SJSA1 (cell line): ENCODE data around the gene EPN3. TPM values are rescaled to one million over a fixed set of nuclear protein-coding genes. Genes with fewer than 3 reads are reported as not detected.

Experiments
- DNase-seq, 2 experiments: peaks; one replicate each; pipeline ENCODE4 v3.0.0-alpha.2; 2015 to 2020; ENCODE audit warnings: low spot score in 2 of 2, low read depth in 1 of 2
- H3K27ac ChIP-seq: fragments of 250-450 bp; sonication (Bioruptor Pico); 2 replicates; pipeline ENCODE4 v1.5.1; 2020; ENCODE audit warnings: mild to moderate bottlenecking, moderate library complexity
- H3K27me3 ChIP-seq: fragments of 250-450 bp; sonication (Bioruptor Pico); replicated peaks from 2 replicates; pipeline ENCODE4 v1.5.1; 2020; ENCODE audit warnings: mild to moderate bottlenecking, moderate library complexity
- H3K36me3 ChIP-seq: fragments of 250-450 bp; sonication (Bioruptor Pico); 2 replicates; pipeline ENCODE4 v1.5.1; 2020; ENCODE audit warnings: mild to moderate bottlenecking
- H3K4me1 ChIP-seq: fragments of 250-450 bp; sonication (Bioruptor Pico); replicated peaks from 2 replicates; pipeline ENCODE4 v1.6.1; 2021; ENCODE audit warnings: mild to moderate bottlenecking
- H3K4me3 ChIP-seq: fragments of 250-450 bp; sonication (Bioruptor Pico); 2 replicates; pipeline ENCODE4 v1.5.1; 2020; ENCODE audit warnings: mild to moderate bottlenecking
- H3K9me3 ChIP-seq: fragments of 250-450 bp; sonication (Bioruptor Pico); replicated peaks from 2 replicates; pipeline ENCODE4 v1.5.1; 2020; ENCODE audit warnings: mild to moderate bottlenecking
- total RNA-seq: library from RNA; depleted of rRNA; stranded (reverse); fragments of >200 nt; shearing (Covaris generic); gene quantifications from 2 replicates; pipeline ENCODE4 v1.2.3, GENCODE V29; 2014

EPN3 gene
- total RNA-seq, 1 experiment from 2014 or later: 0.03 TPM

DNA sequence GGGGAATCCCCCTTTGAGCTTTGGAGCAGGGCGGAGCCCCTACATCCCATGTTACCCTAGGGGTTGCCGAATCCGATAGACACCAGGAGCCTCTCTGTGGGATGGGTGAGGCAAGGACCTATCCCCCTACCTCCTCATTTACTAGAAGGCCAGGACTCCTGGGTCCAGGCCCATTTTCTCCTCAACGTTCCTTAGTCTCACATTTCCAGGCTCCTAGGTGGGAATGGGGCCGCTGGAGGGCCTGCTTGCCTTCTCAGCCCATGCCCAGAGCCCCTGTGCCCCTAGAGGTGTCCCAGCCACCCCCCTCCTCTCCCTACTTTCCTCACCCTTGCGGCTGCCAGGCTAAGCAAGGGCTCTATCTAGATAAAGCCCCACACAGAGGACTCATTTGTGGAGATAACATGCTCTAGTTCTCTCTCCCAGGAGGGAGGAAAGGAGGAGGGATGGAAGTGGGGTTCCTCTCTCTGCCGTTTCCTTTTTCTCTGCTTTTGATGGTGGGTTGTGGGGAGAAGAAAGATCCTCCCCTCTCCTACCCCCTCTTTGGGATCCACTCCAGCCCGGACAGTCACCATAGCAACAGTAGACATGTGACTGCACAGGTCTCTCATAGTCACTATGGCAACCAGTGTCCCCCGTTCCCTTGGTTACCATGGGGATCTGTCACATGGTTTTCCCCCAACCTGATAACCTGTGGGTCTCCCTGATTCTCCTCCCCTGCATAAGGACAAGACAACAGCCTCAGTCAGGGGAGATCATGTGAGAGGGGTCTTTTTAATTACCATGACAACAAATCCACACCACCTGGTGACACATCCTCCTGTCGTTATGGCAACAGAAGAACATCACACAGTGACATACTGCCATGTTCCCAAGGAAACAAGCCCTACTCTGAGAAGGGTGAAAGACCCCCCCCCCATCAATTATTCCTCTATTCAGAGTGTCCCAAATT, 33.1 kb downstream of the EPN3 start:
- Histone ChIP-seq H3K36me3 (no peaks in the 10 kb centered on the region), H3K4me1 (peaks cover 6% of the 10 kb centered on the region), H3K27ac (no peak overlapping the region), H3K27me3 (peaks cover 71% of the 10 kb centered on the region), H3K4me3 (no peak overlapping the region), H3K9me3 (peaks cover 3% of the 10 kb centered on the region; the same call in 1 of the 2 replicates)
- no peak for DNase-seq

GRCh38 chr17:50566886-50567285, 34.4 kb downstream of the EPN3 start:
- DNase-seq: no peak
- H3K4me1 ChIP-seq: no peaks in the 10 kb centered on the region
- no peak overlapping the region for H3K4me3 ChIP-seq
- H3K36me3 ChIP-seq: no peaks in the 10 kb centered on the region
- peaks cover 64% of the 10 kb centered on the region for H3K27me3 ChIP-seq
- H3K27ac ChIP-seq: no peak overlapping the region
- no peaks in the 10 kb centered on the region; the same call in 1 of the 2 replicates for H3K9me3 ChIP-seq

DNA sequence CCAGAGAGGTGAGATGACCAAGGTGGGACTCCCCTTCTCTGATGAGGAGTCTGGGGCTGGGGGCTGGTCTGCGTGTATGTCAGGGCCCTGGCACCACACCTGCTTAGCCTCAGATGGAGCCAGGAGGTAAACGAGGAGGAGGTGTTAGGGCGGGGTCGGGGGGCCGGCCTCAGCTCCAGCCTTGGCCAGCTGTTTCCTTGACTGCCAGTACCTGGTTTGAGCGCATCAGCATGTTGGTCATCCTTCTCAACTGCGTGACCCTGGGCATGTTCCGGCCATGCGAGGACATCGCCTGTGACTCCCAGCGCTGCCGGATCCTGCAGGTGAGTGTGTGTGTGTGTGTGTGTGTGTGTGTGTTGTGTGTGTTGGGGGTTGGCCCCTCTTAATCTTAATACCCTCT, 36.1 kb downstream of the EPN3 start:
- Histone ChIP-seq H3K27ac (no peak overlapping the region), H3K4me1 (no peaks in the 10 kb centered on the region), H3K36me3 (no peaks in the 10 kb centered on the region), H3K27me3 (peaks cover 56% of the 10 kb centered on the region), H3K4me3 (no peak overlapping the region), H3K9me3 (no peaks in the 10 kb centered on the region; the same call in 1 of the 2 replicates)
- DNase-seq: no peak

DNA sequence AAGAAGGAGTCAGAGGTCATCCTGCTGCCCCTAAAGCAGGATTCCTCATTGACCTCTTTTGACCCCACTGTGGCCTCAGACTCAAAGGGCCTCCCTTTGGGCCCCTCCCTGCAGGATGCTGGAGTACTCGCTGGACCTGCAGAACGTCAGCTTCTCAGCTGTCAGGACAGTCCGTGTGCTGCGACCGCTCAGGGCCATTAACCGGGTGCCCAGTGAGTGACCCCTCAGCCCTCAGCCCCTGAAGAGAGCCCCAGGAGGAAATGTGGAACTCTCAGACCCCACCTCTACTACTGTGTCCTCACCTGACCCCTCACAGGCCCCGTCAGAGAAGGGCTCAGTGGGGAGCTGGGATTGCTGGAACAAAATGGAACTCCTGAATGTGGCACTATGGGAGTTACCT, 37.1 kb downstream of the EPN3 start:
- no peaks in the 10 kb centered on the region for H3K4me1 ChIP-seq
- H3K27me3 ChIP-seq: peaks cover 55% of the 10 kb centered on the region
- H3K27ac ChIP-seq: no peak overlapping the region
- DNase-seq: no peak
- H3K36me3 ChIP-seq: no peaks in the 10 kb centered on the region
- H3K4me3 ChIP-seq: no peak overlapping the region
- H3K9me3 ChIP-seq: no peaks in the 10 kb centered on the region; the same call in 1 of the 2 replicates

DNA sequence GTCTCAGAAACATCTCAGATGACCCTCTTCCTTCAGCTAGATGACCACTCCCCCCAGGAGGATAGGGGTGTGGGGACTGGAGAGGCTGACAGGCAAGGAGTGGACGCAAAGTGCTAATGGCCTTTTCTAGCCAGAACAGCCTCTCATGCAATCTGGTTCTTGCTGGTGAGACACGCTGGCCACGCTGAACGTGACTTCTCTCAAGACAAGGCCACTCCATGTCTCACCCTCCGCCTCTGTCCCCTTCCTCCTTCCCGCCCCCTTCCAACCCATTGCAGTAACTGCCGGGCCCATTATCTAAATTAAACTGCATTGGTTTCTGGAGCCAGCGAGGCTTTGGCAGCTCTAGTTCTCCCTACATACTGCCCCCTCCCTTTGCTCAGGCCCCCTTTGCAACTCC, 37.5 kb downstream of the EPN3 start:
- DNase-seq: no peak
- Histone ChIP-seq H3K9me3 (no peaks in the 10 kb centered on the region; the same call in 1 of the 2 replicates), H3K36me3 (no peaks in the 10 kb centered on the region), H3K4me1 (no peaks in the 10 kb centered on the region), H3K27me3 (peaks cover 52% of the 10 kb centered on the region), H3K27ac (no peak overlapping the region), H3K4me3 (no peak overlapping the region)

DNA sequence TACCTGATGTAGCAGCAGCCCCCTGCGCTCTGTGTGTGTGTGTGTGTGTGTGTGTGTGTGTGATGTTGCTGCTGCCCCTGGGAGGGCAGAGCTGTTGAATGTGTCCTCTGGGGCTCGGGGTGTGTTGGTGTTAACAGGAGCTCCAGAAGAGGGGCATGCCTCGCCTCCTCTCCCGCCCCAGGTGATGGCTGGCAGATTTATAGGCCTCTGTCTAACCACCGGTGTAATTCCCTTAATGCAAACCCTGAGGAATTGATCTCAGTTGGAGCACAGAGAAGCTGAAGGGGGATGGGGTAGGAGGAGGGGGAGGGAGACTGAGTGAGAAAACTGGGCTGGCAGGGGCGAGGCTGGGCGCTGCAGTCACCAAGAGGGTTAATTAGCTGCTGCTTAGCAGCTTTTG, 38.0 kb downstream of the EPN3 start:
- Histone ChIP-seq H3K27me3 (peaks cover 47% of the 10 kb centered on the region), H3K27ac (no peak overlapping the region), H3K4me1 (no peaks in the 10 kb centered on the region), H3K36me3 (no peaks in the 10 kb centered on the region), H3K9me3 (no peaks in the 10 kb centered on the region; the same call in 1 of the 2 replicates), H3K4me3 (no peak overlapping the region)
- DNase-seq: no peak

DNA sequence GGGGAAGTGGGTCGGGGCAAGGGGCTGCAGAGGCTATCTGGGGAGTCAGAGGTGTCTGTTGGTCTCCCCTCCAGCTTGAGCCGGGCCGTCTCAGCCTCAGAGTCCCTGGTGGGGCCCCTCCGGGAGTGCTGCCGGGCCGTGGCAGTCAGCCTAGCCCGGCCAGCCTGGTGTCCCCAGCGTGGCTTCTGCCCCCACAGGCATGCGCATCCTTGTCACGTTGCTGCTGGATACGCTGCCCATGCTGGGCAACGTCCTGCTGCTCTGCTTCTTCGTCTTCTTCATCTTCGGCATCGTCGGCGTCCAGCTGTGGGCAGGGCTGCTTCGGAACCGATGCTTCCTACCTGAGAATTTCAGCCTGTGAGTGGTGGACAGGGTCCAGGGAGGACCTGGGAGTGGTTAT, 39.1 kb downstream of the EPN3 start:
- peaks cover 41% of the 10 kb centered on the region for H3K27me3 ChIP-seq
- no peaks in the 10 kb centered on the region for H3K9me3 ChIP-seq
- no peak overlapping the region for H3K4me3 ChIP-seq
- H3K36me3 ChIP-seq: no peaks in the 10 kb centered on the region
- H3K4me1 ChIP-seq: no peaks in the 10 kb centered on the region
- DNase-seq: no peak
- H3K27ac ChIP-seq: no peak overlapping the region

- no peaks in the 10 kb centered on the region for H3K9me3 ChIP-seq
- no peaks in the 10 kb centered on the region for H3K4me1 ChIP-seq
- DNase-seq: no peak
- no peaks in the 10 kb centered on the region for H3K36me3 ChIP-seq
- peaks cover 41% of the 10 kb centered on the region for H3K27me3 ChIP-seq
- no peak overlapping the region for H3K27ac ChIP-seq
- H3K4me3 ChIP-seq: no peak overlapping the region
These were observed 40.0 kb downstream of the EPN3 start for GRCh38 chr17:50572541-50572940.

DNA sequence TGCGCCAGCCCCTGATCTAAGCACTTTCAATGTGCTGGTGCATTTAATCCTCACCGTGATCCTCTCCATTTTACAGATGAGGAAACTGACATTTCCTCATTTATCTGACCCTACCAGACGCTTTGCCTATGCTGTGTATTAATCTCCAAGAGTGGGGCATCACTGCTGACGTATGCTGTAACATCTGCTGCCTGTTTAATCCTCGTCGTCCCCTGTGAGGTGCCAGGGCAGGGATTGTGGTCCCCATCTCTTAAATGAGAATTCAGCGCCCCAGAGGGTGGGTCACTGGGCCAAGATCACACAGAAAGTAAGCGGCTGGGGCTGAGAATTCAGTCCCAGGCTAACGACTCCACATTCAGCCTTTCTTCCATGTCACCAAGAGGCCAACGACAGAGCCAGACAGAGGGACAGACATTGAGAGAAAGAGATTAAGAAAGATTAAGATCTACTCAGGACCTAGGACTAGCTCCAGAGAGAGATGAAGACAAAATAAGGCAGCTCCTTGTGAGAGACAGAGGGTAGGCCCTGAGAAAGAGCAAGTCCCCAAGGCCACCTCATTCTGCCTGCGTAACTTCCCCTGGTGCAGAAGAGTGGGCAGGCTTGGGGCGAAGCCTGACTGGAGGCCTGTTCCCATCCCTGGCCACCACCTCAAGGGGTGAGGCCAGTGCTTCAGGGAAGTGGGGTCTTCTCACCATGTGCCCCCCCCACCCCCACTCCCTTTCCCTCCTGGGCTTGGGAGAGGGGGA, 41.5 kb downstream of the EPN3 start:
- no peak overlapping the region for H3K4me3 ChIP-seq
- H3K27me3 ChIP-seq: peaks cover 45% of the 10 kb centered on the region
- H3K4me1 ChIP-seq: no peaks in the 10 kb centered on the region
- H3K36me3 ChIP-seq: no peaks in the 10 kb centered on the region
- no peaks in the 10 kb centered on the region for H3K9me3 ChIP-seq
- DNase-seq: no peak
- no peak overlapping the region for H3K27ac ChIP-seq

GRCh38 chr17:50575581-50576210, 43.2 kb downstream of the EPN3 start:
- no peak overlapping the region for H3K27ac ChIP-seq
- no peaks in the 10 kb centered on the region for H3K4me1 ChIP-seq
- no peak for DNase-seq
- no peak overlapping the region for H3K4me3 ChIP-seq
- no peaks in the 10 kb centered on the region for H3K36me3 ChIP-seq
- no peaks in the 10 kb centered on the region for H3K9me3 ChIP-seq
- peaks cover 46% of the 10 kb centered on the region for H3K27me3 ChIP-seq

GRCh38 chr17:50576864-50577263, 44.3 kb downstream of the EPN3 start:
- Histone ChIP-seq H3K27ac (no peak overlapping the region), H3K4me3 (no peak overlapping the region), H3K4me1 (no peaks in the 10 kb centered on the region), H3K27me3 (peaks cover 49% of the 10 kb centered on the region), H3K36me3 (no peaks in the 10 kb centered on the region), H3K9me3 (0 out of 2 replicates have a peak, but pooled peaks cover 2% of the 10 kb centered on the region)
- no peak for DNase-seq

DNA sequence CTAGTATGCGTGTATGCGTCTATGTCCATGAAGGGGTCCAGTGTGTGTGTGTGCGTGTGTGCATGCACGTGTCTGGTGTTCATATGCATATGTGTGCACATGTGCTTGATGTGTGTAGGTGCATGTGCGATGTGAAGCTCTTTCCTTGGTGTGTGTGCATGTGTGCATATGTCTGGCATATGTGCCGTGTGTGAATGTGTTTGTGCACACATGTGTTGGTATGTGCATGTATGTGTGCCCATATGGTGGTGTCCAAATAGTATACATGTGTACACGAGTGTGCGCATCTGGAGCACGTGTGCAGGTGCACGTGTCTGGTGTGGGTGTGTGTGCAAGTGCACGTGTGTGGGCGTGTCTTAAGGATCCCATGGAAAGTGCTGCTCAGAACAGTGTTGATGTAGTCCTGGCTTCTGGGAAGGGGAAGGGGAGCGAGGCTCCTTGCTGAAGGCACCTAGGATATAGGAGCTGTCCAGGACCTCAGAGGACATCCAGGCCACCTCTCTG, 45.0 kb downstream of the EPN3 start:
- no peak overlapping the region for H3K27ac ChIP-seq
- H3K27me3 ChIP-seq: peaks cover 54% of the 10 kb centered on the region
- no peaks in the 10 kb centered on the region for H3K36me3 ChIP-seq
- no peak overlapping the region for H3K4me3 ChIP-seq
- H3K9me3 ChIP-seq: 0 out of 2 replicates have a peak, but pooled peaks cover 3% of the 10 kb centered on the region
- no peaks in the 10 kb centered on the region for H3K4me1 ChIP-seq
- no peak for DNase-seq

DNA sequence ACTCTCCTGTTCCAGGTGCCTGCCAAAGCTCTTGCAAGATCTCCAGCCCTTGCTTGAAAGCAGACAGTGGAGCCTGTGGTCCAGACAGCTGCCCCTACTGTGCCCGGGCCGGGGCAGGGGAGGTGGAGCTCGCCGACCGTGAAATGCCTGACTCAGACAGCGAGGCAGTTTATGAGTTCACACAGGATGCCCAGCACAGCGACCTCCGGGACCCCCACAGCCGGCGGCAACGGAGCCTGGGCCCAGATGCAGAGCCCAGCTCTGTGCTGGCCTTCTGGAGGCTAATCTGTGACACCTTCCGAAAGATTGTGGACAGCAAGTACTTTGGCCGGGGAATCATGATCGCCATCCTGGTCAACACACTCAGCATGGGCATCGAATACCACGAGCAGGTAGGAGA, 45.6 kb downstream of the EPN3 start:
- Histone ChIP-seq H3K27ac (no peak overlapping the region), H3K9me3 (0 out of 2 replicates have a peak, but pooled peaks cover 3% of the 10 kb centered on the region), H3K27me3 (peaks cover 51% of the 10 kb centered on the region), H3K4me3 (no peak overlapping the region), H3K4me1 (no peaks in the 10 kb centered on the region), H3K36me3 (no peaks in the 10 kb centered on the region)
- no peak for DNase-seq
